GM23338 (cell line): ENCODE data around the gene OR5L2. TPM values are rescaled to one million over a fixed set of nuclear protein-coding genes. Genes with fewer than 3 reads are reported as not detected.

Experiments
- ATAC-seq: fragments of 200-7000 bp; cut with Tn5 transposase; 3 replicates; pipeline ENCODE4 v1.9.1; 2020
- DNase-seq: peaks from one replicate; pipeline ENCODE4 v3.0.0-alpha.2; 2015; ENCODE audit warnings: low spot score
- H2AFZ ChIP-seq: fragments of 200-600 bp; sonication (generic); 2 replicates; pipeline ENCODE4 v1.8.0; 2016; ENCODE audit warnings: antibody characterized with exemption, mild to moderate bottlenecking, moderate library complexity
- H3F3A ChIP-seq: fragments of 200-600 bp; sonication (generic); replicated peaks from 2 replicates; pipeline ENCODE4 v1.8.0; 2017; ENCODE audit warnings: antibody characterized with exemption, mixed run types, low read depth
- H3K27ac ChIP-seq: fragments of 200-600 bp; sonication (generic); 2 replicates; pipeline ENCODE4 v1.6.1; 2016; ENCODE audit warnings: low read depth
- H3K27me3 ChIP-seq: fragments of 200-600 bp; sonication (generic); 2 replicates; pipeline ENCODE4 v1.8.0; 2016; ENCODE audit warnings: mild to moderate bottlenecking, mixed run types, moderate library complexity; ENCODE audit not compliant: insufficient read depth
- H3K36me3 ChIP-seq: fragments of 200-600 bp; sonication (generic); 2 replicates; pipeline ENCODE4 v1.8.0; 2016; ENCODE audit warnings: mild to moderate bottlenecking; ENCODE audit not compliant: insufficient read depth
- H3K4me1 ChIP-seq: fragments of 200-600 bp; sonication (generic); 2 replicates; pipeline ENCODE4 v1.8.0; 2016; ENCODE audit warnings: mild to moderate bottlenecking, moderate library complexity; ENCODE audit not compliant: insufficient read depth
- H3K4me2 ChIP-seq: fragments of 200-600 bp; sonication (generic); 2 replicates; pipeline ENCODE4 v1.7.1; 2017; ENCODE audit warnings: mixed run types
- H3K4me3 ChIP-seq: fragments of 200-600 bp; sonication (generic); 2 replicates; pipeline ENCODE4 v1.6.1; 2016; ENCODE audit warnings: mixed run types
- H3K79me2 ChIP-seq: fragments of 200-600 bp; sonication (generic); replicated peaks from 2 replicates; pipeline ENCODE4 v1.8.0; 2017; ENCODE audit warnings: mild to moderate bottlenecking; ENCODE audit not compliant: insufficient read depth
- H3K9me2 ChIP-seq: fragments of 200-600 bp; sonication (generic); 2 replicates; pipeline ENCODE4 v1.8.0; 2017; ENCODE audit not compliant: insufficient read depth
- H4K20me1 ChIP-seq: fragments of 200-600 bp; sonication (generic); replicated peaks from 2 replicates; pipeline ENCODE4 v1.8.0; 2017; ENCODE audit warnings: mild to moderate bottlenecking; ENCODE audit not compliant: insufficient read depth
- H3K27ac Mint-ChIP-seq: 2 replicates; pipeline ENCODE4 v1.8.0; 2020; ENCODE audit warnings: inconsistent platforms, mild to moderate bottlenecking, moderate library complexity, mixed read lengths
- H3K27me3 Mint-ChIP-seq: 3 replicates; pipeline ENCODE4 v1.8.0; 2022; ENCODE audit warnings: low read depth, mild to moderate bottlenecking, moderate library complexity, mixed read lengths, inconsistent platforms; ENCODE audit not compliant: insufficient read depth, poor library complexity
- H3K36me3 Mint-ChIP-seq: 3 replicates; pipeline ENCODE4 v1.8.0; 2021; ENCODE audit warnings: low read depth, mild to moderate bottlenecking, inconsistent platforms, moderate library complexity, mixed read lengths
- H3K4me1 Mint-ChIP-seq: 3 replicates; pipeline ENCODE4 v1.8.0; 2020; ENCODE audit warnings: mild to moderate bottlenecking, inconsistent platforms, mixed read lengths
- H3K4me3 Mint-ChIP-seq: 3 replicates; pipeline ENCODE4 v1.8.0; 2021; ENCODE audit warnings: moderate library complexity, mild to moderate bottlenecking, inconsistent platforms, mixed read lengths
- H3K9me3 Mint-ChIP-seq: 3 replicates; pipeline ENCODE4 v1.8.0; 2020; ENCODE audit warnings: moderate library complexity, mild to moderate bottlenecking, inconsistent platforms, mixed read lengths
- CREB1 ChIP-seq: fragments of 250-450 bp; sonication (Bioruptor Pico); IDR thresholded peaks from 2 replicates; pipeline ENCODE4 v1.5.0; 2020; ENCODE audit warnings: low read depth, mild to moderate bottlenecking, moderate library complexity
- CTCF ChIP-seq, 2 experiments: fragments of 200-600 bp in 1 of 2; sonication (generic) in 1 of 2; conservative IDR thresholded peaks; 2 replicates each; pipeline versions ENCODE4 v1.5.1 to v1.6.1; 2016 to 2017; ENCODE audit warnings: antibody characterized with exemption in 2 of 2, low read depth in 2 of 2, mild to moderate bottlenecking in 2 of 2, moderate library complexity in 1 of 2
- ETS1 ChIP-seq: IDR thresholded peaks from 2 replicates; pipeline ENCODE4 v1.6.1; 2016; ENCODE audit warnings: antibody characterized with exemption
- EZH2 ChIP-seq: fragments of 200-600 bp; sonication (generic); IDR thresholded peaks from one replicate; pipeline ENCODE4 v1.8.0; 2017; ENCODE audit warnings: antibody characterized with exemption, mild to moderate bottlenecking, low read depth; ENCODE audit not compliant: unreplicated experiment
- EZH2phosphoT487 ChIP-seq: fragments of 200-600 bp; sonication (generic); IDR thresholded peaks from one replicate; pipeline ENCODE4 v1.8.1; 2018; ENCODE audit warnings: antibody characterized with exemption; ENCODE audit not compliant: unreplicated experiment
- NANOG ChIP-seq: IDR thresholded peaks from 2 replicates; pipeline ENCODE4 v1.6.1; 2016; ENCODE audit warnings: antibody characterized with exemption, borderline replicate concordance
- POLR2AphosphoS5 ChIP-seq: IDR thresholded peaks from 2 replicates; pipeline ENCODE4 v1.6.1; 2016; ENCODE audit warnings: antibody characterized with exemption, low read depth
- REST ChIP-seq: IDR thresholded peaks from one replicate; pipeline ENCODE4 v1.6.1; 2018; ENCODE audit warnings: antibody characterized with exemption; ENCODE audit not compliant: unreplicated experiment
- STAT1 ChIP-seq: IDR thresholded peaks from one replicate; pipeline ENCODE4 v1.6.1; 2016; ENCODE audit warnings: antibody characterized with exemption; ENCODE audit not compliant: unreplicated experiment
- ZNF114 ChIP-seq: fragments of 250-450 bp; sonication (Bioruptor Pico); IDR thresholded peaks from 2 replicates; pipeline ENCODE4 v1.5.0; 2020; ENCODE audit warnings: mild to moderate bottlenecking, moderate library complexity
- ZNF331 ChIP-seq: fragments of 250-450 bp; sonication (Bioruptor Pico); IDR thresholded peaks from 2 replicates; pipeline ENCODE4 v1.5.0; 2020; ENCODE audit warnings: low read depth, mild to moderate bottlenecking, moderate library complexity
- ZNF462 ChIP-seq: fragments of 250-450 bp; sonication (Bioruptor Pico); IDR thresholded peaks from 2 replicates; pipeline ENCODE4 v1.5.0; 2020; ENCODE audit warnings: mild to moderate bottlenecking, moderate library complexity
- polyA plus RNA-seq: library from polyadenylated mRNA; unstranded; fragments of >200 nt; fragmentation: Nextera tagmentation; extraction: Ambion mirVana; gene quantifications from 2 replicates; pipeline ENCODE4 v1.2.1, GENCODE V29; 2016
- total RNA-seq: library from RNA; depleted of rRNA; stranded (reverse); fragments of >200 nt; shearing (Covaris generic); gene quantifications from 2 replicates; pipeline ENCODE4 v1.2.3, GENCODE V29; 2014

OR5L2 gene
- total and polyA plus RNA-seq, 2 experiments from 2014 or later = not detected

- ATAC-seq (no peak), DNase-seq (no peak)
- Mint-ChIP-seq H3K9me3 (peaks cover 85% of the 10 kb centered on the region), H3K36me3 (peaks cover 30% of the 10 kb centered on the region), H3K4me1 (no peaks in the 10 kb centered on the region), H3K27ac (no peak overlapping the region), H3K27me3 (no peaks in the 10 kb centered on the region), H3K4me3 (no peak overlapping the region)
- Histone ChIP-seq H3K79me2 (no peaks in the 10 kb centered on the region), H3F3A (no peaks in the 10 kb centered on the region), H3K36me3 (no peaks in the 10 kb centered on the region; the same call in 1 of the 2 replicates), H4K20me1 (no peaks in the 10 kb centered on the region), H3K27me3 (no peaks in the 10 kb centered on the region), H3K4me1 (no peaks in the 10 kb centered on the region), H3K4me3 (no peak overlapping the region), H3K4me2 (no peak overlapping the region), H3K9me2 (no peaks in the 10 kb centered on the region), H2AFZ (no peak overlapping the region), H3K27ac (no peak overlapping the region)
- TF ChIP-seq POLR2AphosphoS5 (no peak), ETS1 (no peak), EZH2 (no peak), ZNF462 (CRISPR knock-in tag) (no peak), CREB1 (CRISPR knock-in tag) (no peak), ZNF331 (no peak), REST (no peak), CTCF (conservative IDR thresholded peaks at IDR 0.05; ENCODE audit: low read depth in 2 of 2) (no peak), ZNF114 (CRISPR knock-in tag) (no peak), NANOG (no peak), EZH2phosphoT487 (no peak), STAT1 (no peak)
Measured at GRCh38 chr11:55806248-55806647, 20.8 kb upstream of the OR5L2 start.
